ENCODE results near the gene CHST14. TPM values are rescaled to one million over a fixed set of nuclear protein-coding genes. Genes with fewer than 3 reads are reported as not detected.

The CHST14 gene
- total RNA-seq, 1 donor from 2014 or later, result 5.3 TPM

- ATAC-seq (no peak), DNase-seq (ENCODE audit: low spot score) (no peak)
These were observed 10.4 kb upstream of the CHST14 start for GRCh38 chr15:40460404-40460803.

- no peak for ATAC-seq
- DNase-seq (ENCODE audit: low spot score), result no peak
These were observed 8.8 kb upstream of the CHST14 start for GRCh38 chr15:40461958-40462357.

DNA sequence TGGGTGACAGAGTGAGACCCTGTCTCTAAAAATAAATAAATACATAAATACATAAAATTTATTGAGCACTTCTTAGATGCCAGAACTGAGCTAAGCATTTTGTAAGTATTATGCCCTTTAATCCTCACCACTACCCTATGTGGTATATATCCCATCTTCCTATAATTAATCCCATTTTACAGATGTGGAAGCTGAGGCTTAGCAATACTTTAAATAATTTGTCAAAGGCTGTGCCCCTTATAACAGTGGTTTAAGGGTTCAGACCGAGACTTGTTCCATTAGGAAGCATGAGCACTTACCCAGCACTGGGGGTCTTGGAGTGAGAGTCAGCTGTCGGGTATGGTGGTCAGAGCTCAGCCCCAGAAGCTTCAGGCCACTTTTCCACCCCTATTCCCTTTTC lies 7.5 kb upstream of the CHST14 start:
- DNase-seq (ENCODE audit: low spot score) (no peak), ATAC-seq (no peak)

GRCh38 chr15:40463886-40464545 lies 6.8 kb upstream of the CHST14 start:
- no peak for ATAC-seq
- DNase-seq (ENCODE audit: low spot score), result no peak

DNA sequence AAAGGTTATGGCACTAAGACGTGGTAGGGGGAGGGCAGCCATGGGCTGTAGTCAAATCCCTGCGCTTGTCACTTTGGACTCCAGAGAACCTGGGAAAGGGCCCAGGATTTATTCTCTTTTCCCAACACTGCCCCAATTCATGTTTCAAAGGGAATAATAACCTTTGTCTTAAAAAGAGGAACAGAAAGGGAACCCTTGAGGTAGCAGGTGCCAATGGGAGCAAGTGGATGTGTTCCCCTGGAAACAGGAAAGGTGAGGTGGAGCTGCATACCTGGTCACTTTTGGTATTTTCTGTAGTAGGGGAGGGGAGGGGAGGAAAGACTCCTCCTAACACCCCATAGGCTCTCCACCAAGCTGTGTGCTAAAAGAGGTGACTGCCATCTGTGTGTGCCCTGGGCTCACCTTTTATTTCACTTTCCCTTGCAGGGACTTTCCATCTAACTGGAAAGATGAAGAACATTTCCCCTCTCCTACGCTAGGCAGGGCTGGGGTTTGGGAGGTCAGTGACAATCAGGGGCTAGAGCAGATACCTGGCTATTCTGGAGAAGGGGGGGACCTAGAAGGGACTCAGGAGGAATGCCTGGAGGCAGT lies 6.1 kb upstream of the CHST14 start:
- peak; percentile 69 for ATAC-seq
- DNase-seq (ENCODE audit: low spot score), result no peak

DNA sequence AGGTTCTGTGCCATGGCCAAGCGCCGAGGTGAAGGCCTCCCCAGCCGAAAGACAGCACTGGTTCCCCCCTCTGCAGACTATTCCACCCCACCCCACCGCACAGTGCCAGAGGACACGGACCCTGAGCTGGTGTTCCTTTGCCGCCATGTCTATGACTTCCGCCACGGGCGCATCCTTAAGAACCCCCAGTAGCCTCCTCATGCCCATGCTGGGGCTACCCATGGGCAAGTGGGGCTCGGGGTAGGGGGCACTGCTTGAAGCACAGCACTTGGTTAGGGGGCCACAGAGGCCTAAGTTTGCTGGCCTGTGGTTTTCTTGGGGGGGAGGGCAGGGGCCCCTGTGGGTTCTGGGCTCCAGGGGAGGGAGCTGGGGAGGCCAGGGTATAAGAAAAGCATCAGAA lies 4.8 kb upstream of the CHST14 start:
- ATAC-seq, result no peak
- DNase-seq (ENCODE audit: low spot score), result no peak

GRCh38 chr15:40466426-40467260 lies 4.1 kb upstream of the CHST14 start:
- DNase-seq (ENCODE audit: low spot score), result no peak
- no peak for ATAC-seq

DNA sequence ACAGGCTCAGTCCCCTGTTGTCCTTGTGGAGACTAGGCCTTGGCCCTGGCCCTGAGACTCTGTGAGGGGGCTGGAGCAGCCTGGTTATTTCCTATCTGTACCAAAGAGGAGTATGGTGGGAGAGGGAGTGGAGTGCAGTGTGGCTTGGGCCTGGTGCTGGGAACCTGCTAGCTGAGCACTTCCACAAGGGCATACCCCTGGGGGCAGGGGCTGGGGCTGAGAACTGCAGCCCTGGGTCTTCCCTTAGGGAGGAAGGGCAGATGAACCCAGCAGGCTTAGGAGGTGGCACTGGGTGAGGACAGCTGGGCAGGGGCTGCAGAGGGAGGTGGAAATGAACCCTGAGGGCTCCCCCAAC lies 3.5 kb upstream of the CHST14 start:
- DNase-seq (ENCODE audit: low spot score) (no peak), ATAC-seq (no peak)

DNA sequence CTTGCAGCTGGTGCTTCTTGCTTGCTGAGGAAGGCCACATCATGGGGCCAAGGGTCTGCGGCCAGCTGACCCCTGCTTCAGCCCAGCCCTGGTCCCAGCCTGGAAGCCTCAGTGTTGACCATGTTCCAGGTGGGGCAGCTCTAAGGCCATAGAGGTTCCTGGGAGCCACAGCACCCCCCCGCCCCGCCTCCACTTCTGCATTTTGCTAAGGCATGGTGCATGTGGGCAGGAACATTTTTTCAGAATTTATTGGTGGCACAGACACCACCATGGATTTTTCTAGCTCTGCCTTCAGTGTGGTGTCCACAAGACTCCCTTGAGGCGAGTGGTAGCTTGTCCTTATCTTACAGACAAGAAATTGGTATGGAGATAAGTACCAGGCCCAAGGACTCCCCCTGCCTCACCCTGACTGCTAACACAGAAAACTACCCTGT lies 1.9 kb upstream of the CHST14 start:
- DNase-seq (ENCODE audit: low spot score), result no peak
- no peak for ATAC-seq

DNA sequence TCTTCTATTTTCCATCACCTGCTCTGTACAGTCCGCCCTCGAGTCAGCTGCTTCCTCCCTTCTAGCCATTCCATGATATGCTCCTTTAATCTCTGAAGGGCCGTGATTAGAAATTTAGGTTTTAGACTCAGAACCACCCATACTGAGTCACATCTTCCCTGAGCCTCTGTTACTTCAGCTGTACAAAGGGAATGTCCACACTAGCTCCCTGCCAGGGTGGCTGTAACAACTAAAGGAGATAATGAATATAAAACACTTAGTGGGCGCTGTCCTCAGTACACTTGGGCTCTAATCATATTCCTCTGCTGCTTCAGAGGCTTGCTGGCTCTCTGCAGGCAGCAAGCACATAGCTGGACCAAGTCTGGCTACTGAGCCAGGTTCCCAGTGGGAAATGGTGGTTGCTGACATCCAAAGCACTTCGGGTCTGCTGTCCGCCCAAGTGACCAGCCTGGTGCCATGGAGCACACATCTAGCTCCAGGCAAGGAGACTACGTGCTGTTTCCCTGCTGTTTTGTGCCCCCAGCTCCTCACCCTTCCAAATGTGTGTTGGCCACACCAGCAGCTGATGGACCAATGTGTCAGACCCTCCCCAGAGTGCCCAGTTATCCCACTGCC lies 901 bp upstream of the CHST14 start:
- DNase-seq (ENCODE audit: low spot score), result no peak
- ATAC-seq, result no peak

DNA sequence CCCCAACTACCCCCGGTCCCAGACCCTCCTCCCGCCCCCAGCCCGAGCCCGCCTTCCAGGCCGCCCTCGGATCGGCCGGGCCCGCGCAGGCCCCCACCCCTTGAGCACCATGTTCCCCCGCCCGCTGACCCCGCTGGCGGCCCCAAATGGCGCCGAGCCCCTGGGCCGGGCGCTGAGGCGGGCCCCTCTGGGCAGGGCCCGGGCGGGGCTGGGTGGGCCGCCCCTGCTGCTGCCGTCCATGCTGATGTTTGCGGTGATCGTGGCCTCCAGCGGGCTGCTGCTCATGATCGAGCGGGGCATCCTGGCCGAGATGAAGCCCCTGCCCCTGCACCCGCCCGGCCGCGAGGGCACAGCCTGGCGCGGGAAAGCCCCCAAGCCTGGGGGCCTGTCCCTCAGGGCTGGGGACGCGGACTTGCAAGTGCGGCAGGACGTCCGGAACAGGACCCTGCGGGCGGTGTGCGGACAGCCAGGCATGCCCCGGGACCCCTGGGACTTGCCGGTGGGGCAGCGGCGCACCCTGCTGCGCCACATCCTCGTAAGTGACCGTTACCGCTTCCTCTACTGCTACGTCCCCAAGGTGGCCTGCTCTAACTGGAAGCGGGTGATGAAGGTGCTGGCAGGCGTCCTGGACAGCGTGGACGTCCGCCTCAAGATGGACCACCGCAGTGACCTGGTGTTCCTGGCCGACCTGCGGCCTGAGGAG lies 472 bp downstream of the CHST14 start:
- ATAC-seq, result peak; percentile 44
- peak; percentile 50 for DNase-seq (ENCODE audit: low spot score)

GRCh38 chr15:40471808-40472150 lies 995 bp downstream of the CHST14 start:
- no peak for DNase-seq (ENCODE audit: low spot score)
- peak; percentile 3 for ATAC-seq

DNA sequence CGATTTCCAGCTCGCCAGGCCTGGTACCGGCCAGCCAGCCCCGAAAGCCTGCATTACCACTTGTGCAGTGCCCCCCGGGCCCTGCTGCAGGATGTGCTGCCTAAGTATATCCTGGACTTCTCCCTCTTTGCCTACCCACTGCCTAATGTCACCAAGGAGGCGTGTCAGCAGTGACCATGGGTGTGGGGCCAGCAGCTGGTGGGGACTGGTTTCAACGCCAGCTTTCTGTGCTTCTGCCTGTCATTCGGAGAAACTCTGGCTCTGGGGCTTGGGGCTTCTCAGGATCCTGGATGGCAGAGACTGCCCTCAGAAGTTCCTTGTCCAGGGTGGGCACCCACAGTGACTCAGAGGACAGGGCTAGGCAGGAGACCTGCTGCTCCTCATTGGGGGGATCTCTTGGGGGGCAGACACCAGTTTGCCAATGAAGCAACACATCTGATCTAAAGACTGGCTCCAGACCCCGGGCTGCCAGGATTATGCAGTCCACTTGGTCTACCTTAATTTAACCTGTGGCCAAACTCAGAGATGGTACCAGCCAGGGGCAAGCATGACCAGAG lies 1.5 kb downstream of the CHST14 start:
- no peak for DNase-seq (ENCODE audit: low spot score)
- ATAC-seq, result no peak

GRCh38 chr15:40474581-40474980 lies 3.8 kb downstream of the CHST14 start:
- DNase-seq (ENCODE audit: low spot score), result no peak
- ATAC-seq, result no peak

- DNase-seq (ENCODE audit: low spot score) (no peak), ATAC-seq (no peak)
These were observed 7.0 kb downstream of the CHST14 start for GRCh38 chr15:40477642-40478327.

DNA sequence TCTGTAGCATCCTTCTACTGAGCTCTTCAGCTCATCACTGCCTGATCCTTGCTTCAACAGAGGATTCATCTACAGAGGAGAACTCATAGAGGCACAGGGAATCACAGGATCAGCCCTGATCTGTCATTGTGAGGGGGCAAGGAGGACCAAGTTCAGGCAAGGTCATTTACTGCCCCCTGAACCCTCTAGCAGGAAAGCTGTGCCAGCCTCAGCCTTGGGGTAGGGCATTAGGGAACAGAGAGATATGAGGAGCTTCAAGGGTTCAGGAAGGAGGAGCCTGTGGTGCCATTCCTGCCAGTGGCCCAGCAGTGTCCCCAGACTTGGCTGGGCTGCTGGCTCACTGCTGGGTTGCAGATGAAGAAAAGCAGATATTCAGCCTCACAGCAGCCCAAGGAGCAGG lies 8.2 kb downstream of the CHST14 start:
- ATAC-seq, result no peak
- no peak for DNase-seq (ENCODE audit: low spot score)

DNA sequence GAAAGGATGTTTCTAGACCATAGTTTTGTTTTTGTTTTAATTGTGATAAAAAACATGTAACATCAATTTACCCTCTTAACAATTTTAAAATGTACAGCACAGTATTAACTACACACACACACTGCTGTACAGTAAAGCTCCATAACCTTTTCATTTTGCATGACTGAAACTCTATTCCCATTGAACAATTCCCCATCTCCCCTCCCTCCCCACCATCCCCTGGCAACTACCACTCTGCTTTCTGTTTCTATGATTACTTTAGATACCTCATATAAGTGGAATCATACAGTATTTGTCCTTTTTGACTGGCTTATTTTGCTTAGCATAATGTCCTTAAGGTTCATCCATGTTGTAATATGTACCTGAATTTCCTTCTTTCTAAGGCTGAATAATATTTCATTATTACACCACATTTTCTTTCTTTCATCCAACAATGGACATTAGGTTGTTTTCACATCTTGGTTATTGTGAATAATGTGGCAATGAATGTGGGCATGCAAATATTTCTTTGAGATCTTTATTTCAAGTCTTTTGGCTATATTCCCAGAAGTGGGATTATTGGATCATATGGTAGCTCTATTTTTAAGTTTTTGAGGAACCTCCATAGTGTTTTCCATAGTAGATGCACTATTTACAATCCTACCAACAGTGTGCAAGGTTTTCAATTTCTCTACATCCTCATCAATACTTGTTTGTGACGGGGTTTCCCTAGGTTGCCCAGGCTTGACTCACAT lies 10.7 kb downstream of the CHST14 start:
- ATAC-seq (no peak), DNase-seq (ENCODE audit: low spot score) (no peak)

DNA sequence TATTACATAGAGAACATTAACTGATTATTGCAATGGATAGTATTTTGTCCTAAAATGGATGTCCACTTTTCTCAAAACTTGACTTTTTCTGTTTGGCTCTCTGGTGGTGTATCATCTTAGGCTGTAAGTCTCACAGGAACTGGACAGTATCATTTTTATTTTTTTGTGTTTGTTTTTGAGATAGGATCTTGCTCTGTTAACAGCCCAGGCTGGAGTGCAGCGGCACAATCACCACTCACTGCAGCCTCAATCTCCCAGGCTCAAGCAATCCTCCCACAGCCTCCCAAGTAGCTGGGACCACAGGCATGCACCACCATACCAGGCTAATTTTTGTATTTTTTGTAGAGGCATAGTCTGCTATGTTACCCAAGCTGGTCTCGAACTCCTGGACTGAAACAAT lies 13.1 kb downstream of the CHST14 start:
- ATAC-seq (no peak), DNase-seq (ENCODE audit: low spot score) (no peak)

DNA sequence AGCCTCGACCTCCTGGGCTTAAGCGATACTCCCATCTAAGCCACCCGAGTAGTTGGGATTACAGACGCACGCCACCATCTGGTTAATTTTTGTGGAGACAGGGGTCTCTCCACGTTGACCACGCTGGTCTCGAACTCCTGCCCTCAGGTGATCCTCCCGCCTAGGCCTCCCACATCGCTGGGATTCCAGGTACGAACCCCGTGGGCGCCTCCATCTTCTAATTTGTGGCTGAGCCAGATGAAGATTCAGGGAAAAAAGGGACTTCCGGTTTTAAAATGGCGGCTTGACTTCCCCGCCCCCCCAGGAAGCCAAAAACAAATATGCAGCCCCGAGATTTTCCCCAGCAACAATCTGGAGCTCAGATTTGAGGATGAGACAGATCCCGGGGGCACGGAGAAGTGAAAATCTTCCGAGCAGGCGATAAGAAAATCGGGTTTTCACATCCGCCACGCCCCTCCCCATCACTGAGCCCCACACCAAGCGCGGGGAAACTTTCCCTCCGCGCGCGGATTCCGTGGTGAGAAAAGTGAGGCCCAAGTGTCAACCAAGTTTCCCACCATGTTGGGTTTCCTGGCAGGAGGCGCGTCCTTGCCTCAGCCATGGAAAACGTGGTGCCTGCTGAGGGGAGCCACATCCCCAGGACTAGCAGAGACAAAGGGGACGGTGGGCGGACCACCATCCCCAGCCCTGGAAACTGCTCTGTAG lies 15.4 kb downstream of the CHST14 start:
- ATAC-seq (no peak), DNase-seq (ENCODE audit: low spot score) (no peak)
